Astrocyte (in vitro differentiated cells and primary cell): ENCODE results near the gene C6orf15. TPM values are rescaled to one million over a fixed set of nuclear protein-coding genes. Genes with fewer than 3 reads are reported as not detected.

ENCODE experiments used
- DNase-seq: peaks from one replicate; pipeline ENCODE4 v3.0.0-alpha.2; 2010; ENCODE audit warnings: low read depth
- FAIRE-seq: peaks from 2 replicates; lab custom pipeline; 2011; peaks lifted over from hg19 to GRCh38; lab: Jason Lieb, UNC
- H2AFZ ChIP-seq: 2 replicates; pipeline ENCODE4 v1.6.0; 2012; ENCODE audit warnings: low read depth, low read length, inconsistent platforms
- H3K27ac ChIP-seq: 2 replicates; pipeline ENCODE4 v1.5.1; 2011; ENCODE audit warnings: low read depth, low read length, inconsistent platforms
- H3K27me3 ChIP-seq: 2 replicates; pipeline ENCODE4 v1.6.0; 2011; ENCODE audit warnings: low read length, inconsistent platforms; ENCODE audit not compliant: insufficient read depth
- H3K36me3 ChIP-seq: 2 replicates; pipeline ENCODE4 v1.5.1; 2011; ENCODE audit warnings: low read length, inconsistent platforms; ENCODE audit not compliant: insufficient read depth
- H3K4me1 ChIP-seq: 2 replicates; pipeline ENCODE4 v1.5.1; 2011; ENCODE audit warnings: low read length, inconsistent platforms; ENCODE audit not compliant: insufficient read depth
- H3K4me2 ChIP-seq: 2 replicates; pipeline ENCODE4 v1.6.0; 2012; ENCODE audit warnings: low read length, inconsistent platforms
- H3K4me3 ChIP-seq: 2 replicates; pipeline ENCODE4 v1.5.1; 2011; ENCODE audit warnings: low read depth, mild to moderate bottlenecking, low read length, inconsistent platforms; ENCODE audit not compliant: insufficient read depth
- H3K79me2 ChIP-seq: 2 replicates; pipeline ENCODE4 v1.6.0; 2012; ENCODE audit warnings: mild to moderate bottlenecking, low read length, inconsistent platforms; ENCODE audit not compliant: insufficient read depth
- H3K9ac ChIP-seq: 2 replicates; pipeline ENCODE4 v1.6.0; 2012; ENCODE audit warnings: mild to moderate bottlenecking, low read length, inconsistent platforms
- H3K9me3 ChIP-seq: 2 replicates; pipeline ENCODE4 v1.5.1; 2012; ENCODE audit warnings: low read depth, mild to moderate bottlenecking, low read length, inconsistent platforms; ENCODE audit not compliant: insufficient read depth
- H4K20me1 ChIP-seq: 2 replicates; pipeline ENCODE4 v1.6.0; 2012; ENCODE audit warnings: low read length, inconsistent platforms; ENCODE audit not compliant: insufficient read depth
- H3K27ac Mint-ChIP-seq: one replicate; pipeline ENCODE4 v1.8.0; 2021; ENCODE audit warnings: mild to moderate bottlenecking, mixed read lengths; ENCODE audit not compliant: unreplicated experiment
- H3K27me3 Mint-ChIP-seq: one replicate; pipeline ENCODE4 v1.8.0; 2021; ENCODE audit warnings: low read depth, mixed read lengths; ENCODE audit not compliant: unreplicated experiment
- H3K36me3 Mint-ChIP-seq: one replicate; pipeline ENCODE4 v1.8.0; 2021; ENCODE audit warnings: low read depth, mixed read lengths; ENCODE audit not compliant: unreplicated experiment
- H3K4me1 Mint-ChIP-seq: one replicate; pipeline ENCODE4 v1.8.0; 2021; ENCODE audit warnings: low read depth, mixed read lengths; ENCODE audit not compliant: unreplicated experiment
- H3K4me3 Mint-ChIP-seq: one replicate; pipeline ENCODE4 v1.8.0; 2021; ENCODE audit warnings: mild to moderate bottlenecking, moderate library complexity, mixed read lengths; ENCODE audit not compliant: unreplicated experiment
- H3K9me3 Mint-ChIP-seq: one replicate; pipeline ENCODE4 v1.8.0; 2021; ENCODE audit warnings: mild to moderate bottlenecking, mixed read lengths; ENCODE audit not compliant: unreplicated experiment
- EZH2 ChIP-seq: IDR thresholded peaks from 2 replicates; pipeline ENCODE4 v1.6.1; 2012; ENCODE audit warnings: mild to moderate bottlenecking, low read length, inconsistent platforms; ENCODE audit not compliant: insufficient read depth
- total RNA-seq: library from RNA; stranded (reverse); gene quantifications from 2 replicates; pipeline ENCODE4 v1.2.1, GENCODE V29; 2021
- TF ChIP-seq, protein P1 (sequence below): IDR thresholded peaks from 2 replicates; pipeline ENCODE4 v1.5.1; 2011; ENCODE audit warnings: low read depth, mild to moderate bottlenecking, inconsistent platforms, low read length, moderate library complexity; ENCODE audit not compliant: insufficient read depth

The C6orf15 gene
- total RNA-seq, 1 donor from 2014 or later = 6.4 TPM

DNA sequence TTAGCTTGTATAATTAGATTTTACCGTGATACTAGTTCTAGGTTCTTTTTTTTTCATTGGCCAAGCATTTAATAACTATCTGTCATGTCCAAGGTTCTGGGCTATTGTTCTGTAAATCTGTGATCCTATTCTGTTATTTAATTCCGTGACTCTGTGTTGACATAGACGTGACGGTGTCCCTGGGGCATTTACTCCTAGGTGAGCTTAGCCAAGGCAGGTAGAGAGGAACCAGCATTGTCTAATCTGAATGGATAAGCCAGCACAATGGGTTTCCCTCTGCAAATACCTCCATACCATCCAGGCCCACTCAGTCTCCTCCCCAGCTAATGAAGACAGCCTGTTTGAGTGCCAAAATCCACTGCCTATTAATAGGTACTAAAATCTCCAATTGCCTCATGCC lies 16.8 kb upstream of the C6orf15 start:
- Histone ChIP-seq H3K9ac (no peak overlapping the region), H2AFZ (no peak overlapping the region), H3K27me3 (no peaks in the 10 kb centered on the region), H3K4me1 (peaks cover 7% of the 10 kb centered on the region), H4K20me1 (no peaks in the 10 kb centered on the region), H3K79me2 (no peaks in the 10 kb centered on the region), H3K4me3 (no peak overlapping the region), H3K9me3 (no peaks in the 10 kb centered on the region), H3K4me2 (no peak overlapping the region), H3K36me3 (no peaks in the 10 kb centered on the region), H3K27ac (no peak overlapping the region)
- Mint-ChIP-seq H3K36me3 (peaks cover 6% of the 10 kb centered on the region), H3K4me1 (peaks cover 20% of the 10 kb centered on the region), H3K27me3 (no peaks in the 10 kb centered on the region), H3K27ac (no peak overlapping the region), H3K9me3 (no peaks in the 10 kb centered on the region), H3K4me3 (no peak overlapping the region)
- DNase-seq = no peak
- no peak for TF ChIP-seq EZH2
- TF ChIP-seq, protein P1, sequence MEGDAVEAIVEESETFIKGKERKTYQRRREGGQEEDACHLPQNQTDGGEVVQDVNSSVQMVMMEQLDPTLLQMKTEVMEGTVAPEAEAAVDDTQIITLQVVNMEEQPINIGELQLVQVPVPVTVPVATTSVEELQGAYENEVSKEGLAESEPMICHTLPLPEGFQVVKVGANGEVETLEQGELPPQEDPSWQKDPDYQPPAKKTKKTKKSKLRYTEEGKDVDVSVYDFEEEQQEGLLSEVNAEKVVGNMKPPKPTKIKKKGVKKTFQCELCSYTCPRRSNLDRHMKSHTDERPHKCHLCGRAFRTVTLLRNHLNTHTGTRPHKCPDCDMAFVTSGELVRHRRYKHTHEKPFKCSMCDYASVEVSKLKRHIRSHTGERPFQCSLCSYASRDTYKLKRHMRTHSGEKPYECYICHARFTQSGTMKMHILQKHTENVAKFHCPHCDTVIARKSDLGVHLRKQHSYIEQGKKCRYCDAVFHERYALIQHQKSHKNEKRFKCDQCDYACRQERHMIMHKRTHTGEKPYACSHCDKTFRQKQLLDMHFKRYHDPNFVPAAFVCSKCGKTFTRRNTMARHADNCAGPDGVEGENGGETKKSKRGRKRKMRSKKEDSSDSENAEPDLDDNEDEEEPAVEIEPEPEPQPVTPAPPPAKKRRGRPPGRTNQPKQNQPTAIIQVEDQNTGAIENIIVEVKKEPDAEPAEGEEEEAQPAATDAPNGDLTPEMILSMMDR = no peak
- FAIRE-seq = no peak

GRCh38 chr6:31128093-31128676 lies 15.8 kb upstream of the C6orf15 start:
- Histone ChIP-seq H3K9me3 (no peaks in the 10 kb centered on the region), H2AFZ (no peak overlapping the region), H3K27ac (no peak overlapping the region), H3K9ac (no peak overlapping the region), H3K36me3 (no peaks in the 10 kb centered on the region), H3K4me3 (no peak overlapping the region), H3K4me2 (no peak overlapping the region), H3K4me1 (peaks cover 7% of the 10 kb centered on the region), H3K79me2 (no peaks in the 10 kb centered on the region), H4K20me1 (no peaks in the 10 kb centered on the region), H3K27me3 (no peaks in the 10 kb centered on the region)
- no peak overlapping the region for H3K27ac Mint-ChIP-seq
- no peaks in the 10 kb centered on the region for H3K9me3 Mint-ChIP-seq
- H3K36me3 Mint-ChIP-seq = peaks cover 11% of the 10 kb centered on the region
- TF ChIP-seq EZH2 = no peak
- TF ChIP-seq, protein P1 = peak; percentile 84
- H3K4me1 Mint-ChIP-seq = peaks cover 29% of the 10 kb centered on the region
- H3K4me3 Mint-ChIP-seq = no peak overlapping the region
- FAIRE-seq = no peak
- no peak for DNase-seq
- no peaks in the 10 kb centered on the region for H3K27me3 Mint-ChIP-seq

DNA sequence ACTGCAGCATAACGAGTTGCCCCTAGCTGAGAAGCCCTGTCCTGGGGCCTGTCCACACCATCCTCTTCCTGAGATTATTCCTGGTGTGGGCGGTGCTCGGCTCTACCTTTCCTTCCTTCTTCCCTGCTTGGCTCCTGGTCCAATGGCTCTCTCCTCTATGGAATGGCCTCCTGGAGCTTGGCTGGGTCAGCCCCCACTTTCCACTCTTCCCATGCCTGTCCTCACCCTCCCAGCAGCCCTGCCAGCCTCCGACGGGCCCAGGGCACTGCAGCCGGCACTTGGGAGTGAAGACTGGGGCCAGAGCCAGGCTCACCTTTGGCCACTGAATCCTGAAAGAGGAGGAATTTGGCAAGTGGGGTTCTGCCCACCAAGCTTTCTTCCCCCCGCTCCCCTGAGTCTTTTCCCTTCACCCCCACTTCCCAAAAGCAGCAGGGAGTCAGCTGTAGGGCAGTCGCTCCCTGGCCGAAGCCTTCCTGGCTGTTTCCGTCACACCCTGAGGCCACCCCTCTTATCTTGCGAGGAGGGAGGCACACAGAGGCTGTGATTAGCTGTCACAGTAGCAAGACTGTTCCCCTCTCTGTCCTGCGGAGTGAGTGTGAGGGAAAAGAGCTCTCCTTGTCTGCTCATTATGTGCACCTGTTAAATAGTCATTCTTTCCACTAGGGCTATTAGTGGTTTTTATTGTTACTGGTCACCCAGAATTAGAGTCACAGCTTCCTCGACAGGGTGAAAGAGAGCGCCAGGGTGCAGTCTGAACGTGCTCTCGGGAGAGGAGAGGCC lies 14.2 kb upstream of the C6orf15 start:
- Mint-ChIP-seq H3K36me3 (peaks cover 13% of the 10 kb centered on the region), H3K4me1 (peaks cover 39% of the 10 kb centered on the region), H3K27ac (peak overlapping the region; percentile 75), H3K9me3 (no peaks in the 10 kb centered on the region), H3K27me3 (no peaks in the 10 kb centered on the region), H3K4me3 (no peak overlapping the region)
- H2AFZ ChIP-seq = no peak overlapping the region
- no peaks in the 10 kb centered on the region for H3K9me3 ChIP-seq
- H4K20me1 ChIP-seq = no peaks in the 10 kb centered on the region
- no peaks in the 10 kb centered on the region for H3K79me2 ChIP-seq
- no peak overlapping the region for H3K9ac ChIP-seq
- DNase-seq (no peak), FAIRE-seq (no peak)
- no peak overlapping the region for H3K4me2 ChIP-seq
- peaks cover 14% of the 10 kb centered on the region for H3K4me1 ChIP-seq
- no peak overlapping the region for H3K27ac ChIP-seq
- no peaks in the 10 kb centered on the region for H3K36me3 ChIP-seq
- H3K27me3 ChIP-seq = no peaks in the 10 kb centered on the region
- no peak for TF ChIP-seq EZH2
- TF ChIP-seq, protein P1 = no peak
- H3K4me3 ChIP-seq = no peak overlapping the region
